ENCODE data around the gene SGSM1. TPM values are rescaled to one million over a fixed set of nuclear protein-coding genes. Genes with fewer than 3 reads are reported as not detected.

Gene SGSM1
- total and polyA plus RNA-seq, 2 of the 4 experiments (the other 2 are of a cell fraction), result not detected

- POLR2A ChIA-PET (ENCODE audit: unreplicated experiment), result no interaction called here
Measured at GRCh38 chr22:24950272-24950902, 144.4 kb downstream of the SGSM1 start.

More at GRCh38 chr22:24950272-24950902, 144.4 kb downstream of the SGSM1 start:
- no peaks in the 10 kb centered on the region for H3K79me1 ChIP-seq (ENCODE audit: low read depth in 1 of 2, low read length in 2 of 2)
- no peak overlapping the region for H2AK9ac ChIP-seq (replicated peaks; ENCODE audit: low read depth, low read length, poor library complexity)
- H4K8ac ChIP-seq (ENCODE audit: low read depth in 2 of 2, low read length in 2 of 2), result no peak overlapping the region
- no peaks in the 10 kb centered on the region for H3K9me3 ChIP-seq (ENCODE audit: control insufficient read depth, insufficient read depth, low read length)
- H3K27ac ChIP-seq (ENCODE audit: insufficient read depth, low read length), result no peak overlapping the region
- H4K91ac ChIP-seq (ENCODE audit: insufficient read depth, low read depth, low read length), result no peak overlapping the region
- H3K14ac ChIP-seq (replicated peaks; ENCODE audit: low read depth, low read length), result no peak overlapping the region
- H4K5ac ChIP-seq (ENCODE audit: low read depth, low read length), result no peak overlapping the region
- H3K4me3 ChIP-seq (ENCODE audit: insufficient read depth, low read depth, low read length), result no peak overlapping the region
- no peak overlapping the region for H2BK20ac ChIP-seq (ENCODE audit: low read depth, low read length)
- H3K9ac ChIP-seq (ENCODE audit: low read depth, low read length), result no peak overlapping the region
- TF ChIP-seq CHD1 (IDR thresholded peaks at IDR 0.05; ENCODE audit: low read depth, low read length) (no peak), USF2 (IDR thresholded peaks at IDR 0.05; ENCODE audit: low read depth, low read length) (no peak), CTCF (conservative IDR thresholded peaks at IDR 0.05; ENCODE audit: low read depth, low read length) (no peak), ELK1 (IDR thresholded peaks at IDR 0.05; ENCODE audit: borderline replicate concordance, low read depth, low read length) (no peak), RAD21 (IDR thresholded peaks at IDR 0.05; ENCODE audit: low read length) (no peak), CEBPB (IDR thresholded peaks at IDR 0.05; ENCODE audit: low read depth, low read length) (no peak), RCOR1 (IDR thresholded peaks at IDR 0.05; ENCODE audit: insufficient replicate concordance, low read length) (no peak), MAZ (IDR thresholded peaks at IDR 0.05; ENCODE audit: borderline replicate concordance, low read depth, low read length) (no peak), BHLHE40 (IDR thresholded peaks at IDR 0.05; ENCODE audit: low read depth, low read length) (no peak), FOS (IDR thresholded peaks at IDR 0.05; ENCODE audit: low read depth, low read length) (no peak), POLR2A (IDR thresholded peaks at IDR 0.05; ENCODE audit: low read depth, low read length) (no peak), MXI1 (IDR thresholded peaks at IDR 0.05; ENCODE audit: borderline replicate concordance, low read depth, low read length) (no peak), NFE2L2 (IDR thresholded peaks at IDR 0.05; ENCODE audit: low read depth, low read length) (no peak), RFX5 (IDR thresholded peaks at IDR 0.05; ENCODE audit: low read depth, low read length) (no peak), SMC3 (IDR thresholded peaks at IDR 0.05; ENCODE audit: low read depth, low read length) (no peak), MAFK (IDR thresholded peaks at IDR 0.05; ENCODE audit: low read depth, low read length) (no peak)
- no peaks in the 10 kb centered on the region for H3K36me3 ChIP-seq (ENCODE audit: control insufficient read depth, insufficient read depth, low read length)
- H3K4me2 ChIP-seq (ENCODE audit: low read depth, low read length), result no peak overlapping the region
- no peak overlapping the region for H2BK120ac ChIP-seq (ENCODE audit: low read depth, low read length)
- no peak overlapping the region for H3K18ac ChIP-seq (ENCODE audit: low read depth, low read length)
- H2AK5ac ChIP-seq (ENCODE audit: low read depth, low read length), result no peak overlapping the region
- intact Hi-C loops (cut with micrococcal nuclease), result no loop called here
- H3K23ac ChIP-seq (ENCODE audit: low read depth, low read length), result no peak overlapping the region
- ATAC-seq (ENCODE audit: low read depth), result no peak
- no TSS peak for BruUV-seq (replicated peaks)
- H3K56ac ChIP-seq (ENCODE audit: extremely low read depth, insufficient read depth, low read length), result no peak overlapping the region
- H3K4me1 ChIP-seq (ENCODE audit: control insufficient read depth, insufficient read depth, low read length), result no peaks in the 10 kb centered on the region
- DNase-seq, result peak; percentile 8
- dilution Hi-C loops (cut with HindIII; ENCODE audit: low sequenced_read_pairs, unreplicated experiment), result no loop called here
- no peaks in the 10 kb centered on the region for H3K9me1 ChIP-seq (ENCODE audit: insufficient read depth, low read length)
- H3K4ac ChIP-seq (ENCODE audit: low read depth, low read length), result no peak overlapping the region
- CTCF ChIA-PET, result no interaction called here
- H3K27me3 ChIP-seq (ENCODE audit: control insufficient read depth, insufficient read depth, low read length), result peaks cover 21% of the 10 kb centered on the region
- H2AFZ ChIP-seq (replicated peaks; ENCODE audit: low read length, poor library complexity), result no peak overlapping the region
- H2BK5ac ChIP-seq (ENCODE audit: low read depth, low read length, poor library complexity, severe bottlenecking), result no peak overlapping the region
- in situ Hi-C loops (cut with MboI; ENCODE audit: low sequenced_read_pairs), result no loop called here
- WGBS, 2 experiments (ENCODE audit: extremely low coverage in 2 of 2, insufficient read length in 1 of 2), result no CpG with 5 or more reads among the region's 7 CpGs
- H2BK15ac ChIP-seq (ENCODE audit: low read depth, low read length), result no peak overlapping the region
- no peaks in the 10 kb centered on the region for H4K20me1 ChIP-seq (ENCODE audit: insufficient read depth, low read length)

Measured in IMR-90 (cell line).